GM18870 (cell line): ENCODE measurements around the gene SERINC3.

Experiments used
- ATAC-seq: cut with Tn5 transposase; IDR thresholded peaks from one replicate; pipeline ENCODE4 v1.9.1; 2021; ENCODE audit warnings: moderate library complexity; ENCODE audit not compliant: unreplicated experiment

SERINC3 gene

DNA sequence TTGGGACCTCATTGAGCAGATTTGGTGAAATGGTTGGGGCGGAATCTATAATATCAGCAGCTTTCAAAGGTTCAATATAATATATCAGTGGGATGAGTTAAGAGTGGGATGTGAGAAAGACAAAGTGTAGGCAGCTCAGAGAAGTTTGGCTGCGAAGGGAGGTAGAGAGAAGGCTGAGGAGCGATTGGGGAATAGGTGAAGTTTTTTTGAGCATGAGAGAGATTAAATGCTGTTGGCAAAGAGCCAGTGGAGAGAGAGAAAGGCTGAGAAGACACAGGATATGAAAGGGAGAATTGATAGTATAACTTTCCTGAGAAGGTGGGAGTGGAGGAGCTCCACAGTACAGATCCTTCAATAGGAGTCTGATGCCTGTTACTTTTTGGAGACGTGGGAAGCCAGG, 12.1 kb upstream of the SERINC3 start:
- no peak for ATAC-seq

DNA sequence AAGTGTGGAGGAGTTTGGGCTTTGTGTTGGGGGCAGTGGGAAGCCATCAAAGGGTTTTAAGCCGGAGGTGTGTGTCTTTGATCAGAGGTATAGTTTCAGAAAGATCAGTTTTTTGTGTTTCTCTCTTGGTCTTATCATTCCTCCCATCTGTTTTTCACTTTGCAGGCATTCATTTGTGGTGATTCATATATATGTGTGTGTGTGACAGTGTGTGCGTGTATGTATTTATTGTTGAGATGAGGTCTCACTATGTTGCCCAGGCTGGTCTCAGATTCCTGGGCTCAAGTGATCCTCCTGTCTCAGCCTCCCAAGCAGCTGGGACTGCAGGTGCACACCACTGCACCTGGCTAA, 11.1 kb upstream of the SERINC3 start:
- no peak for ATAC-seq

DNA sequence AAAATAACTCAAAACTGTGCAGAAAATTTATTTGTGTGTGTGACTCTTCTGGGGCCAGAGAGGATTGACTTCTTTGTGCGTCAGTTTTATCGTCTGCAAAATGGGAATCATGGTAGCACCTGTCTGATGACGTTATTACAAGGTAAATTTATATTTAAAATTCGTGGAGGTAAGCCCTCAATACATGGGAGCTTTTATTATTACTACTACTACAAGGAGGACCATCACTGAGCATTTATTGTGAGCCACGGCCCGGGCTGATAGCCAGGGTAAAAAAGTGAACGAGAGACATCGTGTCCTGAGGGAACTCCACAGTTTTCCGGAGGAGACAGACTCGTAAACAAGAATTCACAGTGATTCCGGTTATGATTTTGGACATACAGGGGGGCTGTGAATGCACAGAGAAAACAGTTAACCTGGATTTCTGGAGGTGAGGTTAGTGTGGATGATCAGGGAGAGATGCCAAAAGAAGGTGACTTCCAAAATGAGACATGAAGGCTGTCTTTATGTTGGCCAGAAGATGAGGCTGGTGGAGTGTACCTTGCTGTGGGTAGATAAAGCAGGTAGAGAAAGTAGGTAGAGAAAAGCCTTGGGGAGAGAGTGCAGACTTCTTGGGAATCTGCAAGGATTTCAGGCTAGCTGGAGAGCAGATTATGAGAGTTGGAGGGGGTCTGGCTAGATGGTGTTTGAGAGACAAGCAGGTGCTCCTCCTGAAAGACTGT, 10.6 kb upstream of the SERINC3 start:
- ATAC-seq: no peak

DNA sequence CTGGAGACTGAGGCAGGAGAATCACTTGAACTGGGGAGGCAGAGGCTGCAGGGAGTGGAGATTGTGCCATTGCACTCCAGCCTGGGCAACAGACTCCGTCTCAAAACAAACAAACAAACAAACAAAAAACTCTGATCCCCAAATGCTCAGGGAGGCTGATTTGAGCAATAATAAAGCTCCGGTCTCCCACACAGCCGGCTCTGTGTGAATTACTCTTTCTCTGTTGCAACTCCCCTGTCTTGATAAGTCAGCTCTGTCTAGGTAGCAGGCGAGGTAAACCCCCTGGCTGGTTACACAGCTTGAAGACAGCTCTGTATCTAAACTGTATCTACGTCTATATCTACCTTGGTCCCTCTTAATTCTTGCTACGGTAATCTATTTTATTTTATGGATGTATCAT, 6.4 kb upstream of the SERINC3 start:
- ATAC-seq: no peak

DNA sequence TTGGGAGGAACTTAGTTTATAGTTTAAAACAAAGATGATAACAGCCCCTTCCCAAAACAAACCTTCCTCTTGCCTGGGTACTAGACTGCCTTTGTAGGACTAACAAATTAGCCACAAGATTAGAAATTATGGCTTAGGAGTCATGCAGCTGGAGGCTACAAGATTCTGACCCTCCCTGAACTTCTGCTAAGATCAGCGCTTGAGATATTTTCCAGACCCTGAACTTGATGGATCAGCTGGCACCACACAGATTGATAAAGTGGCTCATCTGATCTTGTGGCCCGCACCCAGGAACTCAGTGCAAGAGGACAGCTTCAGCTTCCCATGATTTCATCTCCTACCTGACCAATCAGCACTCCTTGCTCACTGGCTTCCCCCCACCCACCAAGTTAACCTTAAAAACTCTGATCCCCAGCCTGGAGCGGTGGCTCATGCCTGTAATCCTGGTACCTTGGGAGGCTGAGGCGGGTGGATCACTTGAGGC, 5.9 kb upstream of the SERINC3 start:
- no peak for ATAC-seq

DNA sequence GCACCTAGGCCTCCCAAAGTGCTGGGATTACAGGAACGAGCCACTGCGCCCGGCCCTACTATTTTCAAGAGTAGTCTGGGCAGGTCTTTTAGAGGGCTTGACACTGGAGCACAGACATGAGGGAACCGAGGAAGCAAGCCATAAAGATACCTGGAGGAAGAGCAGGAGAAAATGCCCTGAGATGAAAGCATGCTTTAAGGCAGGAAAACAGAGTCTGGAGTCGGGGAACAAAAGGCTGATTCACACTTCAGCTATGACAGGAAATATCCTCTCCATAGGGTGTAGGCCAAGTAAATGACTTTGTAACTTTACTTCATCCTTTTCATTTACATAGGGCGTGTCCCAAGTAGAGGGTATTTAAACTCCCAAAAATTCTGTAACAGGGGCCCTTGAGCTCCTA, 4.3 kb upstream of the SERINC3 start:
- no peak for ATAC-seq

DNA sequence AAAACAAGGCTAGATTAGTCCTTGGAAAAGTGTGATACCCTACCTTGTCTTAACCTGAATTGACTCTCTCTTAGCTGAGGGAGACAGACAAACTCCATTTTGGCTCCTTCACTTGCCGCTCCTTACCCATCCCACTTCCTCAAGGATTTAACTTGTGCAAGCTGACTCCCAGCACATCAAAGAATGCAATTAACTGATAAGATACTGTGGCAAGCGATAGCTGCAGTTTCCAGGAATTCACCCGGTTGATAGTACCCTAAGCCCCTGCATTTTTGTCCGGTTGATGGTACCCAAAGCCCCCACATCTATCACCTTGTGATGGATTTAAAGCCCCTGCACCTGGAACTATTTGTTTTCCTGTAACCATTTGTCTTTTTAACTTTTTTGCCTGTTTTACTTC, 1.9 kb upstream of the SERINC3 start:
- ATAC-seq: no peak

DNA sequence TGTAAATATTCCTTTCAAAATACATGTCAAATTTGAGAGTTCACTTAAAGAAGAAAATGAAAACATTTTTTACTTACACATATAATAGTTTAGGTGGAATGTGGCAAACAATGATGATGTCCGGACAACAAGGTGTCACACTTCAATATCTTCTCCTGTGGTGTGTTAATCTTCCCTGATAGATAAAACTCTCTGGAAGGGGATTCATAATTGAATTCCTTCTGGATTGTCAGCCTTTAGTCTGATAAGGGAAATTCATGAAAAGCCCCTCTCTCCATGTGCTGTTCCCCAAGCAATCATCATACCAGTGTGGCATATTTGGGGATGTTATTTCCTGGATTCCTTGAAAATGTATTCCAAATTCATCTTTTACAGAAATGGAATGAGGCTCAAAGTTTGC, 971 bp upstream of the SERINC3 start:
- no peak for ATAC-seq

DNA sequence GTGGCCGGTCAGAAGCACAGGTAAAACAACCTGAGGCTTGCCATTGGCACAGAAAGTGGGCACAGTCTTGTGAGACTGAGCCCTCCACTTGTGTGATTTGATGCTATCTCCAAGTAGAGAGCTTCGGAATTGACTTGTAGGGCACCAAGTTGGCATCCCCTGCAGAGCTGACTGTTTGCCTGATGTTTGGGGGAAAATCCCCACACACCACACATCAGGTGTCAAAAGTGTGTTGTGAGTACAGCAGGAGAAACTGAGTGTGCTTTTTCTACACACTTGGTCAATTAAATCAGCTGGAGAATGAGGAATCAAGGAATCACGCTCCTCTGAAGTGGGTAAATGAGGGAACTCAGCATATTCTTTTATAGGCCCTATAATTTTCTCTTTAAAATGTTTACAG, 989 bp downstream of the SERINC3 start:
- ATAC-seq: no peak

DNA sequence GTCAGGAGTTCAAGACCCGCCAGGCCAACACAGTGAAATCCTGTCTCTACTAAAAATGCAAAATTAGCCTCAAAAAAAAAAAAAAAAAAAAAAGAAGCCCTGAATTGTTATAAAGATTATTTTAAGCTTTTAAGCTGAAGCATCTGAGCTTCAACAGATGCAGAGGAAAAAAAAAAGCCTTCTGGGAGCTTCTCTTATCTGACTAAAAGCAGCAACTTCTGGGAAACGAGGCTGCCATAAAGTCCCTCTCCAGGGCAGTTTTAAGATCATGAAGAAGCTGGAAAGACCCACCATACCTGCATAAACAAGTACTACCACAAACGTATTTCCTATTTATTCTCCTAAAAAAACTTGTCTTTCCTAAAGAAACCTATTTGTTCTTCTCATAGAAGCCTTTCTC, 3.6 kb downstream of the SERINC3 start:
- ATAC-seq: no peak

DNA sequence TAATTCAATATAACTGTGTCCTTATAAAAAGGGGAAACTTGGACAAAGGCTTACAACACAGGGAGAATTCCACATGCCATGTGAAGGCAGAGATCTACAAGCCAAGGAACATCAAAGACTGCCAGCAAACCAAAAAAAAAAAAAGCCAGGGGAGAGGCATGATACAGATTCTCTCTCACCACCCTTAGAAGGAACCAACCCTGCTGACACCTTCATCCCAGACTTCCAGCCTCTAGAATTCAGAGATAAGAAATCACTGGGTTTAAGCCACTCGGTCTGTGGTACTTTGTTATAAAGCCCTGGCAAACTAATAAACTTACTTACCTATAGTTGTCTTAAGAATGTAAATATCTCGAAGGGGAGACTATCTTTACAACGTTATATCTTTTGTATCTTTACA, 4.4 kb downstream of the SERINC3 start:
- no peak for ATAC-seq

DNA sequence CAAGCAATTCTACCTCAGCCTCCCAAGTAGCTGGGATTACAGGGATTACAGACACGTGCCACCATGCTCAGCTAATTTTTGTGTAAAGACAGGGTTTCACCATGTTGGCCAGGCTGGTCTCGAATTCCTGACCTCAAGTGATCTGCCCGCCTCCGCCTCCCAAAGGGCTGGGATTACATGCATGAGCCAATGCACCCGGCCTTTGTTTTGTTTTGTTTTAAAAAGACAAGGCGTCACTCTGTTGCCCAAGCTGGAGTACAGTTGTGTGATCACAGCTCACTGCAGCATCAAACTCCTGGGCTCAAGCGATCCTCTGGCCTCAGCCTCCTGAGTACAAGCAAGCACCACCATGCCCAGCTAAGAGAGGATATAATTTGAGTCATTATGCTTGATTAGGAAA, 5.4 kb downstream of the SERINC3 start:
- no peak for ATAC-seq

DNA sequence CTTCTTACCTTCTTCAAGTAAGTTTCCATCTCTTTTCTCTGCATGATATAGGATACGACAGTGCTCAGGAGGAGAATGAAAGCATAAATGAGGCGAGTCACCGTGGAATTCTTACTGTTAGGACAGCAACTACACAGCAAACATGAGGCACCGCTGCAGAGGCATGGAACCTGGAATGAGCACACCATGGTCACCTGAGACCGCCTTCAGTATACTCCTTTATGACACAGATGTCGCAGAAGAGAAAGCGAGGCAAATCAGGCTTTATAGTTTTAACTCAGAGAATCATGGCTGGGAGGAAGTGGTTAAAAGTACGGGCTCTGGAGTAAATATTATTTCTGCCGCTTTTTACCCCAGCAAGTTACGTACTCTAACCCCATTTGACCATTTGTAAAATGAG, 8.0 kb downstream of the SERINC3 start:
- no peak for ATAC-seq

DNA sequence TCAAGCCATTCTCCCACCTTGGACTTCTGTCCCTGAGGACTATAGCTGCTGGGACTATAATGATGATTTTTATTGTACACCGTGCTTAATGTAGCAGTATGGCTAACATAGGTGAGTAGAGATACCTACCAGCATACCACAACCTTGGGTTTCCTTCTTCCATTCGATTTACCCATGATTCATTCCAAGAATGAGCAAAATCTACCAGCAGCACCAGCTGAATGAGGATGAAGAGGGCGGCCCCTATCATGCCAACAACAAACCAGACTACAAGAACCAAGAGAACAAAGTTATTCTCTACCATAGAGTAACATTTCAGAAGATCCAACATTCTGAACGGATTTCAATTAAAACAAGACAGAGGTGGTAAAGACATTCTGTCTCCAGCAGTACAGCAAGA, 12.1 kb downstream of the SERINC3 start:
- no peak for ATAC-seq

DNA sequence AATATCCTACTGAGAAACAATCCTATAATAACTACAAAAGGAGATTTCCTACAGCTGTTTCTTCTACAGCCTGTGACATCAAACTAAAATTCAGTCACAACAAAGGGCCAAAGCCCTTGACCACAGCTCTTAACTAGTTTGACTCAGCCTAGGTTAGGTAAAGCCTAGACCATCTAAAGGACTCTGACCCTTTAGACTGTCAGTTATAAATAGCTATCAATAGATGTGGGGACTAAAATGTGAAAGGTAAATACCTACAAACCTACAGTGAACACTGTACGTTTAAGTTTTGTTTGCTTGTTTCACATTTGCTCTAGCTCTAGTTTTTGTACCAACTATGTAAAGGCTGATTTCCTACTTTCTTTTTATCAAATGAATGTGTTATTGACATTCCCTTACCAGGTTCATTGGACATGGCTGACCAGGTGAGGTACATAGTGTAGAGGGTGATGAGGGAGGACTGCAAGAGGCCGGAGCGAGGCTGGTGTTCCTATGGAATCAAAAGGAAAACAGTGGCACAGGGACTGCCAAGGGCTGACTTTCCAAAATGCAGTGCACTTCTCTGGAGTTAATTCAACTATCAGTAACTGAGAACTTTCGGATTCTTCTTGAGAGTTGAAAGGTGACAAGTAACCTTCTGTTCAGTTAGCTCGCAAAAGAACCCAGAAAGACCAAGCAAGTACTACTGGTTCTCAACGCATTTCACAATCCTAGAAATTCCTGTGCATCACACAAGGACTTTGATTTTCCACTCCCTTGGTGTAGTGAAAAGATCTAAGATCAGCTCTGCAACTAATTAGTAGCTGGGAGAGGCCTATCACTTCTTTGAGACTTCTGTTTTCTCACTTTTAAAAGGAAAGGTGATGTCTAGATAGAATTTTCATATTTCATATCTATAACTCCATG, 17.2 kb downstream of the SERINC3 start:
- ATAC-seq: no peak

DNA sequence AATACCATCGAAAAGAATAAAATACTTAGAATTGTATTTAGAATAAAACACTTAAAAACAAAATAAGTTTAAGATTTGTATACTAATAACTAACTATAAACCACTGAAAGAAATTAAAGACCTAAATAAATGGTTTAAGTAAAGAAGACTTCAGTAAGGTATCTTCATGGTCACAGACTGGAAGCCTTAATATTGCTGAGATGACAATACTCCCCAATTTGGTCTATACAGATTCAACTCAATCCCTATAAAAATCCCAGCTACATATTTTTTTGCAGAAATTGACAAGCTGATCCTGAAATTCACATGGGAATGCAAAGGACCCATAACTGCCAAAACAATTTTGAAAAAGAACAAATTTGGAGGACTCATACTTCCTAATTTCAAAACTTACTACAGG, 18.9 kb downstream of the SERINC3 start:
- ATAC-seq: no peak

DNA sequence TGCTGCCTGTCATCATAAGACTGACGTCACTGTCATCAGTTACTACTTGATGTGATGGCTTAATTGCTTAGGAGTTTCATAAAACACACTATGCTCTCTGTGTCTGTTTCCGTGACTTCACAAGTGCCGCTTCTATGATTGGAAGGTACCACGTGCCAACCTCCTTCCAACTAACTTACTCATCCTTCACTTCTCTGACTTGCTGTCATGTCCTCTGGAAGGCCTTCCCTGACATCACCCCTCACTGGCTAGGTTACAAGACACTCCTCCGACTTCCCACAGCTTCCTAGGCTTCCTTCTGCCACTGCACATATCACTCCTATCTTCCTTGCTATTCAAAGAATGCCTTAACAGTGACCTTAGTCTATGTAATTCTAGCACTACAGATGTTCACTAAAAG, 20.4 kb downstream of the SERINC3 start:
- ATAC-seq: no peak

DNA sequence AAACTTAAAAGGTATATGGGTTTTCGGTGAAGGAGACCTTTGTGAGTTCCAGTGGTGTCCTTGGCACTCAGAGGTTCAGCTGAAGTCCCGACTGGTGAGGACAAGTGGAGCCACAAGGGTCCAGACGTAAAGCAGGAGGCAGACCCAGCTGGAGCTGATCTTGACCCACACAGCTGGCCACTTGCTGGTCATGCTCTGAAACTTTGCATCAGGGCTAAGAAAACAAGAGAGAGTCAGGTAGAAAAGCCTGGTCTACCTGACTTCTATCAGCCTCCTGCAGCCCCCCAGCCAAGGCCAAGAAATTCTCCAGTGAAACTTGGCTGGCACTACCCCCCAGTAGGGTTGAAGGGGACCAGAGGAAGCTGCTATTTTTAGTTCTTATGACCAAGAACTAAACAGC, 21.6 kb downstream of the SERINC3 start:
- ATAC-seq: no peak

DNA sequence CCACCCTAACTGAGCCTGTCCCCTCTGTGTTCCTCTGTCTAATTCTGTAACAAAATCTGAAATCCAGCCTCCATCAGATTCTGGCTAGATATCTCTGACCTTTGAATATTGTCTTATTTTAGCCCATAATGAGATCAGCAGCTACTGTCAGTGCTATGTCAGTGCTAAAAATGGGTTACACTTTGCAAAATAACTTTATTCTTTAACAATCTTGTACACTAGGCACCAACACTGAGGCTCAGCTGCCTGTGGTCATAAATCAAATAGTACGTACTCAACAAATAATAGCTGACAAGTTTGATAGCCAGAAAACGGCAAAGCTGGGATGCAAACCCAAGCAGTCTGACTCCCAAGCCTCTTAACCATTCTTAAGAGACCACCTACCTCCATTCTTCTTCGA, 24.1 kb downstream of the SERINC3 start:
- no peak for ATAC-seq

DNA sequence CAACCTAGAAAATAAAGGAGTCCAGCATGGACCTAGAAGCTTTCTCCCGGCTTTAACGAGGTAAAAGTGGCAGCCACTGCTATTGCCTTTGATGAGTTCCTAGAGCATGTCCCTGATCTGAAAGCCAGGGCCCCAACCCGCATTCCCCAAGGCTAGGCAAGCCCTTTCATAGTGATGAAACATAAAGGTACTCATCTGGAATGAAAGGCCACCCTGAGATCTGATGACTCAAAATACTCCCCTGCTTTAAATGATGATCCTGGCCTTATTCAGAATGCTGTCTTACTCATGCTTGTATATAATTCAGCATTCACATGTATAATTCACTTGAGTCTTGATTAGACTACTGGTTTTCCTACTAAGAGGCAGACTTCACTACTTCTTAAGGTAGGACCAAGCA, 24.9 kb downstream of the SERINC3 start:
- no peak for ATAC-seq

DNA sequence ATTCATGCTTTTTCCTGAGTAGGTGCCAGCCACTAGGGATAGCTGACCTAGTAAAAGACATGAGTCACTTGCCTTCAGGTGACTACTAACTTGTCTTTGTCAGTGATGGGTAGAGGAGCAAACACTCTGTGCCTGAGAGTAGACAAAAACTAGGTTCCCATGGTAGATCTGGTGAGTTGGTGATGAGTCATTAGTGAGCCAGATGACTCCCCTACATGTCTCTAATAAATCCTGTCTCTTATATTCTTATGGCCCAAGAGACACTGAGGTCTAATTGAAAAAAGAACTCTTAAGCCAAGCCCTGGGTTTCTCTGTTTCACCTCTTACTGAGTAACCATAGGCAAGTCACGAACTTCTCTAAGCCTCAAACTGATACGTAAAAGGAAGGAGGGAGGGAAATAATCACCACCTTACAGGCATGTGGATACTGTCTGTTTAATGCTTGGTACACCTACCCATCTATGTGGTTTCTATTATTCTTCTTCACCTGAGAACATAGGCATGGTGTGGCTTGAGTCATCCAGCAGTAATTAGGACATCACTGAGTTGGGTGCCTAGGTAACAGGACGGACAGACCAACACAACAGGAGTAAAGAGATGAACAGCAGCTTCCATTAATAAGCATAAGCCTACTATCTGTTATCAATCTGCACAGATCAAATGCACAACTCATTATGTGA, 25.9 kb downstream of the SERINC3 start:
- ATAC-seq: no peak

DNA sequence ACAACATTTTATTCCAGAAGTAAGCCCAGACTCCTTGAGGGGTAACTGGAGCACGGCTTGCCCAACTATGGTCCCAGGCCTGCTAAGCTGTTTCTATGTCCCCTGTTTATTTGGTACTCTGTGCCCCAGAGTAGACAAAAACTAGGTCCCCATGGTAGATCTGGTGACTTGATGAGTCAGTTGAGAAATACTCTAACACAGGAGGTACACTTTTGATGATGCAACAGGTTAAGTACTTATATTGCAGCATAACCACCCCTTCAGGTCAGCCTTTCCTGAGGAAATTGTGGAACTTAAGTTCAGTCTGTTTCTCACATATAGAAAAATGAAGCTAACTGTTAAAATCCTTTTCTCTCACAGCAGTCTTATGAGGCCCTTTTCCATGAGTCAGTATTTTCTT, 26.6 kb downstream of the SERINC3 start:
- no peak for ATAC-seq
